Body of pancreas (tissue), 4 donors: ENCODE measurements around the gene SFR1.

Source experiments
- CTCF ChIP-seq, 7 experiments: fragments of 450-650 bp in 4 of 7; fragments of 200-600 bp in 3 of 7; sonication (generic) in 3 of 7; IDR thresholded peaks; one replicate each; pipeline ENCODE4 v1.5.1; 2016 to 2019; ENCODE audit warnings: antibody characterized with exemption in 7 of 7
- POLR2A ChIP-seq, 3 donors: fragments of 450-650 bp; IDR thresholded peaks; one replicate each; pipeline ENCODE4 v1.6.1; 2016; ENCODE audit warnings: antibody characterized with exemption in 3 of 3, mild to moderate bottlenecking in 2 of 3

GRCh38 chr10:104099269-104099668 lies 22.7 kb upstream of the SFR1 start:
- TF ChIP-seq CTCF (IDR thresholded peaks at IDR 0.05) = no peak
- TF ChIP-seq POLR2A (IDR thresholded peaks at IDR 0.05) = no peak
